ENCODE measurements around the gene SCAF11. TPM values are rescaled to one million over a fixed set of nuclear protein-coding genes. Genes with fewer than 3 reads are reported as not detected.

The SCAF11 gene
- polyA plus RNA-seq, 1 donor (not counting 4 experiments of a cell fraction or from before 2014, with no cell fraction given), result 54.5 TPM

GRCh38 chr12:45986641-45987339 lies 3.6 kb downstream of the SCAF11 start:
- Histone ChIP-seq H3K79me2 (ENCODE audit: control insufficient read depth, insufficient read depth, low read length) (peaks cover 85% of the 10 kb centered on the region), H4K20me1 (ENCODE audit: control insufficient read depth, extremely low read depth, insufficient read depth, low read length) (peaks cover 2% of the 10 kb centered on the region), H3K27me3 (ENCODE audit: control insufficient read depth, extremely low read depth, insufficient read depth, low read length) (no peaks in the 10 kb centered on the region), H3K9me1 (ENCODE audit: control insufficient read depth, extremely low read depth, insufficient read depth, low read length) (no peaks in the 10 kb centered on the region), H3K4me2 (ENCODE audit: control insufficient read depth, extremely low read depth, insufficient read depth, low read depth, low read length) (peak overlapping the region; percentile 80), H3K9me3 (ENCODE audit: control insufficient read depth, low read depth, low read length) (no peaks in the 10 kb centered on the region), H3K36me3 (ENCODE audit: control insufficient read depth in 2 of 2, extremely low read depth in 1 of 2, insufficient read depth in 2 of 2, low read length in 2 of 2) (peaks cover 1 to 15% of the 10 kb centered on the region in 2 experiments), H3K27ac (ENCODE audit: control insufficient read depth, insufficient read depth, low read length) (peak overlapping the region; percentile 98), H2AFZ (ENCODE audit: control insufficient read depth, low read length) (no peak overlapping the region), H3K4me3 (ENCODE audit: control insufficient read depth in 2 of 3, extremely low read depth in 1 of 3, insufficient read depth in 2 of 3, low read depth in 1 of 3, low read length in 3 of 3) (no peak overlapping the region), H3K4me1 (ENCODE audit: control insufficient read depth, extremely low read depth, insufficient read depth, low read length) (peaks cover 17% of the 10 kb centered on the region), H3K9ac (ENCODE audit: control insufficient read depth, extremely low read depth, insufficient read depth, low read length) (no peak overlapping the region)
- DNase-seq (ENCODE audit: low read depth, low spot score), result no peak
- dilution Hi-C loops (cut with MboI; ENCODE audit: extremely low pct_ligation_motif_present, low sequenced_read_pairs), result no loop called here
- TF ChIP-seq EZH2 (IDR thresholded peaks at IDR 0.05; ENCODE audit: low read length), result no peak
- TF ChIP-seq CTCF (optimal IDR thresholded peaks at IDR 0.05 in 1 of 3, IDR thresholded peaks at IDR 0.05 in 1 of 3, conservative IDR thresholded peaks at IDR 0.05 in 1 of 3; ENCODE audit: extremely low read depth in 1 of 3, insufficient read depth in 2 of 3, low read length in 3 of 3), result no peak
- no peak for FAIRE-seq

DNA sequence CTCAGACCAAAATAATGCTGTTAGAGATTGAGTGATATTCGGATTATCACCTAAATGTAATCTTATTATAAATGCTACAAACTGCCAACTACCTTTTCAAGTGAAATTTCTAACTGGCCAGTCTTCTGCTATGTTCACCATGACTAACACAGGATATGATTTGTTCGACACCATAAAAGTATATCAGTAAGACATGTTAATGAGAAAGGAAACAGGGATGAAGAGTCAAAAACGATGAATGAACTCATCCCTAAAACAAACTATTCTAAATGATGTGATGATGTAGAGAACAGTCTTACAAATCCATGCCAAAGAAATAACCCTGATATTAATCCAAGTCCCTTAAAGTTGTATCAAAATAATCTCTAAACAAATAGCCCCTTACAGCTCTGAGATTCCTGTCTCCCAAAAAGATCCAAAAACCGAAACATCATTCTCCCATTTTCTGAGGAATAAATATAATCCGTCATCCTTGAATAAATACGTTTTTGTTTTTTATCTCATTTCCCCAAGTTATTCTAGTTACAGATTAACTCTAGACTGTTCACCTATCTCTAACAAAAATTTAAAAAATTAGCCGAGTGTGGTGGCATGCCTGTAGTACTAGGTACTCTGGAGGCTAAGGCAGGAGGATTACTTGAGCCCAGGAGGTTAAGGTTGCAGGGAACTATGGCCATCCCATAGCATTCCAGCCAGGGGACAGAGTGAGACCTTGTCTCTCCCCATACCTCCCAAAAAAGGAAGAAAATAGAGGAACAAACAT lies 9.1 kb downstream of the SCAF11 start:
- H3K4me2 ChIP-seq (ENCODE audit: control insufficient read depth, extremely low read depth, insufficient read depth, low read depth, low read length), result no peak overlapping the region
- no peak overlapping the region for H3K27ac ChIP-seq (ENCODE audit: control insufficient read depth, insufficient read depth, low read length)
- H3K9me3 ChIP-seq (ENCODE audit: control insufficient read depth, low read depth, low read length), result no peaks in the 10 kb centered on the region
- H3K4me3 ChIP-seq (ENCODE audit: control insufficient read depth in 2 of 3, extremely low read depth in 1 of 3, insufficient read depth in 2 of 3, low read depth in 1 of 3, low read length in 3 of 3), result no peak overlapping the region
- H3K36me3 ChIP-seq (ENCODE audit: control insufficient read depth in 2 of 2, extremely low read depth in 1 of 2, insufficient read depth in 2 of 2, low read length in 2 of 2), result peaks cover 1 to 7% of the 10 kb centered on the region in 2 experiments
- no peak overlapping the region for H3K9ac ChIP-seq (ENCODE audit: control insufficient read depth, extremely low read depth, insufficient read depth, low read length)
- DNase-seq (ENCODE audit: low read depth, low spot score) (no peak), FAIRE-seq (no peak)
- TF ChIP-seq CTCF (optimal IDR thresholded peaks at IDR 0.05 in 1 of 3, IDR thresholded peaks at IDR 0.05 in 1 of 3, conservative IDR thresholded peaks at IDR 0.05 in 1 of 3; ENCODE audit: extremely low read depth in 1 of 3, insufficient read depth in 2 of 3, low read length in 3 of 3) (no peak), EZH2 (IDR thresholded peaks at IDR 0.05; ENCODE audit: low read length) (no peak)
- peaks cover 100% of the 10 kb centered on the region for H3K79me2 ChIP-seq (ENCODE audit: control insufficient read depth, insufficient read depth, low read length)
- H3K27me3 ChIP-seq (ENCODE audit: control insufficient read depth, extremely low read depth, insufficient read depth, low read length), result no peaks in the 10 kb centered on the region
- dilution Hi-C loops (cut with MboI; ENCODE audit: extremely low pct_ligation_motif_present, low sequenced_read_pairs), result no loop called here
- no peak overlapping the region for H2AFZ ChIP-seq (ENCODE audit: control insufficient read depth, low read length)
- peaks cover 3% of the 10 kb centered on the region for H3K4me1 ChIP-seq (ENCODE audit: control insufficient read depth, extremely low read depth, insufficient read depth, low read length)
- H3K9me1 ChIP-seq (ENCODE audit: control insufficient read depth, extremely low read depth, insufficient read depth, low read length), result no peaks in the 10 kb centered on the region
- no peaks in the 10 kb centered on the region for H4K20me1 ChIP-seq (ENCODE audit: control insufficient read depth, extremely low read depth, insufficient read depth, low read length)

Data from keratinocyte (primary cell).